Measurements from ENCODE around the gene ZC3H10. TPM values are rescaled to one million over a fixed set of nuclear protein-coding genes. Genes with fewer than 3 reads are reported as not detected.
A peak's percentile ranks its signal among the peaks of the same experiment; 100 is the strongest.

ZC3H10 gene
- total RNA-seq, 2 donors from 2014 or later, result 0.99 to 11.2 TPM

DNA sequence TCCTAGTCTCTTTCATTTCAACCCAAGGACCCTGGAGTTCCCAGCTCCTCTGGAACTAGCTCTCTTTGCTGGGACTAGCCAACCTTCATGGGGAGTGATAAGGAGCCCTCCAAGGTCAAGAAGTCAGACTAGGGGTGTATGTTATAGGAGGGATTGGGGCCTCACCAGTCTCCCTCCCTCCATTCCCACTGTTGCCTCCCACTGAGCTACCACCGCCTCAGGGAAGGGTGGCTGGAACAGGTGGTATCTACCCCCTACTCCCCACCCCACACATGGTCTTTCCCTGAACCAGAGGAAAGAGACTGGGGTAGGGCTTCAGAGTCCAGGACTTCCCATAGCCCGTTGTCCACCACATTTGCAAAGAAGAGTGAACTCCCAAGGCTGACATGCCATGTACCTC, 35.7 kb upstream of the ZC3H10 start:
- intact Hi-C loops (cut with DNase I), result no loop called here
- 22 to 33% methylated on average over 2 of the region's 2 CpGs for WGBS, 2 donors
- Histone ChIP-seq H3K36me3 (replicated peaks in 1 of 2; ENCODE audit: insufficient read depth in 1 of 2, low read depth in 2 of 2) (peaks cover 0 to 4% of the 10 kb centered on the region in 2 donors), H3K4me3 (no peak overlapping the region), H3K4me1 (peaks cover 75% of the 10 kb centered on the region), H3K9me3 (no peaks in the 10 kb centered on the region), H3K27ac (peak overlapping the region; percentile 95 to 98 (median 98)), H3K27me3 (no peaks in the 10 kb centered on the region)
- DNase-seq (no peak), ATAC-seq (no peak)
- TF ChIP-seq, protein P1, sequence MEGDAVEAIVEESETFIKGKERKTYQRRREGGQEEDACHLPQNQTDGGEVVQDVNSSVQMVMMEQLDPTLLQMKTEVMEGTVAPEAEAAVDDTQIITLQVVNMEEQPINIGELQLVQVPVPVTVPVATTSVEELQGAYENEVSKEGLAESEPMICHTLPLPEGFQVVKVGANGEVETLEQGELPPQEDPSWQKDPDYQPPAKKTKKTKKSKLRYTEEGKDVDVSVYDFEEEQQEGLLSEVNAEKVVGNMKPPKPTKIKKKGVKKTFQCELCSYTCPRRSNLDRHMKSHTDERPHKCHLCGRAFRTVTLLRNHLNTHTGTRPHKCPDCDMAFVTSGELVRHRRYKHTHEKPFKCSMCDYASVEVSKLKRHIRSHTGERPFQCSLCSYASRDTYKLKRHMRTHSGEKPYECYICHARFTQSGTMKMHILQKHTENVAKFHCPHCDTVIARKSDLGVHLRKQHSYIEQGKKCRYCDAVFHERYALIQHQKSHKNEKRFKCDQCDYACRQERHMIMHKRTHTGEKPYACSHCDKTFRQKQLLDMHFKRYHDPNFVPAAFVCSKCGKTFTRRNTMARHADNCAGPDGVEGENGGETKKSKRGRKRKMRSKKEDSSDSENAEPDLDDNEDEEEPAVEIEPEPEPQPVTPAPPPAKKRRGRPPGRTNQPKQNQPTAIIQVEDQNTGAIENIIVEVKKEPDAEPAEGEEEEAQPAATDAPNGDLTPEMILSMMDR (IDR thresholded peaks at IDR 0.05), result no peak
- no peak for TF ChIP-seq POLR2A (IDR thresholded peaks at IDR 0.05)

DNA sequence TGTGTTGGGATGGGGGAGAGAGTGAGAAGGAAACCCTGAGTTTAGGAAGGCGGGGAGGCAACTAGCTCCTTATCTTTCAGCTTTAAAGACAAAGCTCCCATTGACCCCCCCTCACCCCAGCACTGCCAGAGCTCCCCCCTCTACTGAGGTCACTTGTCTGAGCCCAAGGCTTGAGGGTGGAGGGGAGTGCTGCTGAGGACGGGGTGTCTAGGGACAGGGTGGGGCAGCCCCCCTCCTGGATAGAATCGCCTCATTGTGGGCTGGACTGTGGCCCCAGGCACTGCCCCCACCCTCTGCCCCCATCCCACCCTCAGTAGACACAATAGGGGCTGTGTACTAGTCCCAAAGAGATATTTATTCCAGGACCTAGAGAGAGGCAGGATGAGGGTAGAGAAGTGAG, 35.1 kb upstream of the ZC3H10 start:
- Histone ChIP-seq H3K36me3 (replicated peaks in 1 of 2; ENCODE audit: insufficient read depth in 1 of 2, low read depth in 2 of 2) (peaks cover 0 to 4% of the 10 kb centered on the region in 2 donors), H3K4me1 (peaks cover 79% of the 10 kb centered on the region), H3K27me3 (no peaks in the 10 kb centered on the region), H3K4me3 (no peak overlapping the region), H3K27ac (peak overlapping the region; percentile 95 to 98 (median 98)), H3K9me3 (no peaks in the 10 kb centered on the region)
- no peak for TF ChIP-seq POLR2A (IDR thresholded peaks at IDR 0.05)
- TF ChIP-seq, protein P1 (IDR thresholded peaks at IDR 0.05), result no peak
- no peak for ATAC-seq
- intact Hi-C loops (cut with DNase I), result no loop called here
- no peak for DNase-seq
- WGBS, 2 donors, result 19 to 27% methylated on average over 3 of the region's 3 CpGs

GRCh38 chr12:56084958-56085543, 33.0 kb upstream of the ZC3H10 start:
- TF ChIP-seq, protein P1 (IDR thresholded peaks at IDR 0.05), result peak in 6 of 7 experiments; percentile 16 to 42 (median 29)
- no peak for TF ChIP-seq POLR2A (IDR thresholded peaks at IDR 0.05)
- Histone ChIP-seq H3K9me3 (no peaks in the 10 kb centered on the region), H3K27me3 (no peaks in the 10 kb centered on the region), H3K36me3 (replicated peaks in 1 of 2; ENCODE audit: insufficient read depth in 1 of 2, low read depth in 2 of 2) (peaks cover 0 to 18% of the 10 kb centered on the region in 2 donors), H3K27ac (peak overlapping the region in 3 of 4 donors; percentile 9 to 53 (median 13)), H3K4me1 (peaks cover 66% of the 10 kb centered on the region), H3K4me3 (no peak overlapping the region)
- ATAC-seq (no peak), DNase-seq (peak; percentile 48 to 69 (median 56))
- WGBS, 2 donors, result 70 to 75% methylated on average over 15 of the region's 15 CpGs
- intact Hi-C loops (cut with DNase I), result no loop called here

GRCh38 chr12:56086096-56086495, 32.0 kb upstream of the ZC3H10 start:
- H3K27ac ChIP-seq, result peak overlapping the region; percentile 55 to 83 (median 76)
- H3K4me3 ChIP-seq, result no peak overlapping the region
- 55% methylated on average over 3 of the region's 3 CpGs for WGBS, 2 donors
- intact Hi-C loops (cut with DNase I), result no loop called here
- DNase-seq, result peak; percentile 69 to 85 (median 78)
- no peaks in the 10 kb centered on the region for H3K9me3 ChIP-seq
- TF ChIP-seq, protein P1 (IDR thresholded peaks at IDR 0.05), result no peak
- no peak for TF ChIP-seq POLR2A (IDR thresholded peaks at IDR 0.05)
- ATAC-seq, result peak; percentile 30
- peaks cover 64% of the 10 kb centered on the region for H3K4me1 ChIP-seq
- H3K36me3 ChIP-seq (replicated peaks in 1 of 2; ENCODE audit: insufficient read depth in 1 of 2, low read depth in 2 of 2), result peaks cover 0 to 18% of the 10 kb centered on the region in 2 donors
- H3K27me3 ChIP-seq, result no peaks in the 10 kb centered on the region

DNA sequence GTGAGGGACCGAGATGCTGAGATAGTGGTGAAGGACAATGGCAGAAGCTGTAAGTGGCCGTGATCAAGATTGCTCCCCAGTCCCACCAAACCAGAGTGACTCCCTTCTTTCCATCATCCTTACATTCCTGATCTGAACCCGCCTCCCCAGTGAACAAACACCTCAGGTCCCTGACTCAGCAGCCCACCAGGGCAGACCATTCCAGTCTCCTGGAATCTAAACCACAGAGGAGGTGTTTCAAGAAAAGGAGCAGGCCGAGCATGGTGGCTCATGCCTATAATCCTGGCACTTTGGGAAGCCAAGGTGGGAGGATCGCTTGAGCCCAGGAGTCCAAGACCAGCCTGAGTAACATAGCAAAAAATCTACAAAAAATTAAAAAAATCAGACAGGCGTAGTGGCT, 31.5 kb upstream of the ZC3H10 start:
- peaks cover 0 to 18% of the 10 kb centered on the region in 2 donors for H3K36me3 ChIP-seq (replicated peaks in 1 of 2; ENCODE audit: insufficient read depth in 1 of 2, low read depth in 2 of 2)
- DNase-seq, result no peak
- no peaks in the 10 kb centered on the region for H3K9me3 ChIP-seq
- WGBS, 2 donors, result 66 to 74% methylated on average over 6 of the region's 6 CpGs
- peaks cover 59% of the 10 kb centered on the region for H3K4me1 ChIP-seq
- H3K27me3 ChIP-seq, result no peaks in the 10 kb centered on the region
- ATAC-seq, result no peak
- TF ChIP-seq, protein P1 (IDR thresholded peaks at IDR 0.05), result no peak
- TF ChIP-seq POLR2A (IDR thresholded peaks at IDR 0.05), result no peak
- intact Hi-C loops (cut with DNase I), result no loop called here
- H3K4me3 ChIP-seq, result no peak overlapping the region
- H3K27ac ChIP-seq, result peak overlapping the region; percentile 55 to 83 (median 76)

Data from body of pancreas (tissue), 4 donors.